Medulla oblongata (tissue), 1 donor: ENCODE data around the gene TNC.

Source experiments
- DNase-seq: peaks from one replicate; pipeline ENCODE4 v3.0.0-alpha.2; 2015; ENCODE audit errors: extremely low spot score

Gene TNC

DNA sequence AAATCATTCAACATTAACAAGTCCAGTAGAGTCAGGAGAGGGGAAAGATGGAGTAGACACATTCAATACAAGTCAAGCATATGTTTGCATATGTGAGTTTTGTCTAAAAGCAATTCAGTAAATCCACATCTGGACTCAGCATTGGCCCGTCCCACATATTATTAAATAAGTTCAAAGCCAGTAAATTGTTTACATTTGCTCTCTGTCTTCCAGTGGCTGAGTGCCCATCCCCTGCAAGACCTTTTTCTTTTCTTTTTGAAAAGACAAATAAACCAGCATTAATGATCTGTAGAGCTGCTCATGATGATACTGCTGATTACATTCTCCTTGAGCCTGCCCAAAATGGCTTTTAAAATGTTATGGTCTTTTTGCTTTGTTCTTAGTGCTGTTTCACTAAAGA, 71.1 kb downstream of the TNC start:
- no peak for DNase-seq

- no peak for DNase-seq
Measured at GRCh38 chr9:115046199-115046598, 71.8 kb downstream of the TNC start.

GRCh38 chr9:115043632-115044031, 74.3 kb downstream of the TNC start:
- DNase-seq: no peak

DNA sequence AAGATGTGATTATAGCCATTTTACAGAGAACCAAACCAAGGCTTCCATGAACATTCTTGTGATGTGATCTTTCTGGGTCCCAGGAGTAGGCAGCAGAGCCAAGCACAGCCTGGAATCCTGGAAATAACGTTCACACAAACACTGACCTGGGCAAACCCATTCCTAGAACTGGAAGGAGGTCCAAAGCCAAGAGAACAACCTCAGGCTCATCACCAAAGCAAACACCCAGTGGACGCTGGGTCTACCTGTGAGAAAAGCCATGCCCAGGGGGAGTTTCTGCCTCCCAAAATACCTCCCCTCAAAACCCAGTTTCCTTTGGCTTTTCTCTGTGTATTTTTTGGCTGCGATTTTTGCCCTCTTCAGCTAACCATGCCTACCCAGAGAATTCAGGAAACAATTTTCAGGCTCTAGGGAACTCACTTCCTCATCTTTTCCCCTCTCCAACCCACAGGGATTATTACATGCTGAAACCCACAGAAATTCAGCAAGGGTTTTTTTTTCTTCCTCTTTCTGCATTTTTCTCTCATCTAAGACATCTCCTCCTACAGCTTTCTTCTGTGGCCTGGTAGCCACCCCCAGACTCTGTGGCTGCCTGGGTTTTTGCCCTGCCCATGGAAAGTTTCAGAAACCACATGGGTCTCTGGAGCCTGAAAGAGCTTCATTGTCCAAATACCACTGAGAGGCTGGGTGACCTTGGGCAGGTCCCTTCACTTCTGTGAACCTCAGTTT, 75.0 kb downstream of the TNC start:
- peak; percentile 12 for DNase-seq

- peak; percentile 11 for DNase-seq
Measured at GRCh38 chr9:115039516-115040120, 78.3 kb downstream of the TNC start.

DNA sequence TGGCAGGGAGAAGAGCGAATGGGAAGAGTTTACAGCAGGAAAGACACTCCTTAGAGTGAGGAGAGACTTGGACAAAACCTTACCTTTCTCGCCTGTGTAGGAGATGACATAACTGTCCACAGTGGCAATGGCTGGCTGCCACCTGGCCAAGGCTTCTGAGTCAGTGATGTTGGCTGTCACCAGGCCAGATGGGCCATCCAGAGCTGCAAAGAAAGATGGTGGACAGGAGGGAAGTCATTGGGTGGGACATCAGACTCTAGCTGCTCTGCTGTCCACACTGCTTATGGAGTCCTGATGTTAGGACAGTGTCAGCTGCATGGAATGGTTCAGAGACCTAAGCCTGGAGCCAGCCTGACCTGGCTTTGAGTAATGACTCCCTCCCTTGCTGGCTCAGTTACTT, 79.8 kb downstream of the TNC start:
- no peak for DNase-seq

GRCh38 chr9:115036691-115037090, 81.3 kb downstream of the TNC start:
- DNase-seq: no peak

- peak; percentile 71 for DNase-seq
Measured at GRCh38 chr9:115035841-115036612, 81.9 kb downstream of the TNC start.

- DNase-seq: no peak
Measured at GRCh38 chr9:115034801-115035200, 83.2 kb downstream of the TNC start.

- no peak for DNase-seq
Measured at GRCh38 chr9:115033800-115034199, 84.2 kb downstream of the TNC start.

- no peak for DNase-seq
Measured at GRCh38 chr9:115032296-115032695, 85.7 kb downstream of the TNC start.

DNA sequence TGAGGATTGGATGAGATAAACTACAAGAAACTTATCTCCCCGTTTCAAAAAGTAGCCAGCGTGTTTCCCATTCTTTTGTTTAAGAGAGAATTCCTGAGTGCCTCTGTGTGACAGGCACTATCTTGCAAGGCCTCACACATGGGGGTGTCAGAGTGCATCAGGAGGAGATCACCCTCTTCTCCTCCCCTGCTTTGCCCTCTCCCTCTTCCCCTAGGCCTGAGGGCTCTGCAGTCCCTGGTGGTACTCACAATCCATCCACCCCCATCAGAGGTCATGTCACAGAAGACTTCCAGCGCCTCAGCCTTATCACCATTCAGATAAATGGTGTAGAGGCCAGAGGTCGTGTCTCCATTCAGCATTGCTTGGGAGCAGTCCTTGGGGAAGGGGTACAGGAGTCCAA, 88.0 kb downstream of the TNC start:
- DNase-seq: no peak

DNA sequence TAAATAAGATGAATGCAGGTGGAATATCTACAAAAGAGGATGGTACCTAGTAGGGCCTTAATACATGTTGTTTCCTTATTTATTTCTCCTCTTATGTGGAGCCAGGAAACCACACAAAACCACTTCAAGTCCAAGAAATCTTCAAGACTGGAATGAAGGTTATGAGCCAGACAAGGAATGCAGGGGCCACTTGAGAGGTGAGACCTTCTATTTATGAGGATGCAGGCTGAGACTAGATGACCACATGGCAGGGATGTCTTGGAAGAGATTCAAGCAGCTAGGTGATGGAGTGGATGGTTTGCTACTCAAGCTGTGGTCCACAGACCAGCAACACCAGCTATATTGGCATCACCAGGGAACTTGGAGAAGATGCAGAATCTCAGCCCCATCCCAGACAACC, 92.2 kb downstream of the TNC start:
- DNase-seq: no peak

- DNase-seq: no peak
Measured at GRCh38 chr9:115024925-115025535, 92.9 kb downstream of the TNC start.

DNA sequence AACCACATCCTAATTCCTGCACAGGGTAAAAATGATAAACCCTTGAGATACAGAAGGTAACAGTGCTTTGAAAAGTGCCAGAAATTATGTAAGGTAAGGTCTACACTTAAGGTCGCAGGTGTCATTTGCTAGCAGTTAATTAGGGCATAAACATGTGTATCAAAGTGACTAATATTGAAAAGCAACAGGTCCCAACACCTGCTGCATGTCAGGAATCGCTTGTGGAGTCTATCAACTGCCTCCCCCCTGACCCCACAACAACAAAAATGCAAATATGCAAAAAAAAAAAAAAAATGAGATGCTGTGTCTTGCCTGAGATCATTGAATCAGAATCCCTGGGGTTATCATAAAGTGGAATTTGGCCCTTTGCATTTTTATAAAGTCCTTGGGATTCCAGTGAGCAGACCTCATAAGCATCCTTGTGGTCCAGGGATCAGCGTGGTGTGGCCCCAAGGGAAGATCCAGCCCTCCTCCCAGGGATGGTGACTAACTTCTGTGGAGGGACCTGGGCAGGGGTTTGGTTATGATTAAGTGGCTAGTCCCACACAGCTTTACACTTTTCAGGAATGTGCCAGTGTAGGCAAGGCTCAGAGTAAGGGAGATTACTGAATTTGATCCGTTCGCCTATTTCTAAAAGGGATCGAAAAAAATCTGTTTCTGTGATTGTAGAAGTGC, 95.1 kb downstream of the TNC start:
- no peak for DNase-seq

GRCh38 chr9:115018547-115019435, 99.2 kb downstream of the TNC start:
- no peak for DNase-seq

GRCh38 chr9:115016344-115016743, 101.6 kb downstream of the TNC start:
- no peak for DNase-seq

DNA sequence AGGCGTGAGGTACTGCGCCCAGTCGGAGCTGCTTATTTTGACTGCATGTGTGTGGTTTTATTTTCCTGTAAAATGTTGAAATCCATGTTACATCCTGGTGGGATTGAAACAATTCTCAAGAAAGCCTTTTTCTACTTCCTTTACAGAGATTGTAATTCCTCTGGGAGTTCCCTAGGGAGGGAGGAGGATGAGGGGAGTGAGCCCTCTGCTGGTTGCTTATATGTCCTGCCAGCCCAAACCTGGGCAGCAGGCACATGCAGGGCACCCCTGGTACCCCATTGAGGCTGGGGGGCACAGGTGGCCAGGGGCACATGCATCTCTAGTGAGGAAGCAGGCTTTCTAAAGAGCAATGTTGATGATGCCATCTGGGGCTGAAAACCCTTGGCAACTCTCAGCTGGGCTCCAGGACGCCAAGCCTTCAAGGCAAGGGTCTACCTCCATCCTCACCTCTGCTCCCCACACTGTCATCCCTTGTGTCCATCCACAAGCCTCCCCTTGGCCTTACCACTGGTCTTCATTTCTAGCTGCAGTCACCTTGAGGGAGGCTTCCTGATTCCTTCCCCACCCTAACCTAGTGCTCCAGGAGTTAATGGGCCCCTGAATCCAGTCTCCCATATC, 102.8 kb downstream of the TNC start:
- peak; percentile 28 for DNase-seq

DNA sequence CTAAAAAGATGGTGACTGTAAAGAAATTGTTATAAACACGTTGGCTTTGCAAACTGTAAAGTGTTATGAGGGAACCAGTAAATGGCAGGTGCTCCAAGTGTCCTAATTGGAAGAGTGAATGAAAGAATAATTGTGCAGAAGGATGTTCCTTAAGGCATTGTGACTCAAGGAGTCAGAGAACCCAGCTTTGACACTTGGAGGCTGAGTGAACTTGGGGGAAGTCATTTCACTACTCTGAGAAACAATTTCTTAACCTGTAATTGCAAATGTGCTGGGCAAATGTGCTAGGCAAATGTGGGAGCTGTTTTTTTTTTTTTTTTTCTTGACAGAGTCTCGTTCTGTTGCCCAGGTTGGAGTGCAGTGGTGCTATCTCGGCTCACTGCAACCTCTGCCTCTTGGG, 103.5 kb downstream of the TNC start:
- no peak for DNase-seq

DNA sequence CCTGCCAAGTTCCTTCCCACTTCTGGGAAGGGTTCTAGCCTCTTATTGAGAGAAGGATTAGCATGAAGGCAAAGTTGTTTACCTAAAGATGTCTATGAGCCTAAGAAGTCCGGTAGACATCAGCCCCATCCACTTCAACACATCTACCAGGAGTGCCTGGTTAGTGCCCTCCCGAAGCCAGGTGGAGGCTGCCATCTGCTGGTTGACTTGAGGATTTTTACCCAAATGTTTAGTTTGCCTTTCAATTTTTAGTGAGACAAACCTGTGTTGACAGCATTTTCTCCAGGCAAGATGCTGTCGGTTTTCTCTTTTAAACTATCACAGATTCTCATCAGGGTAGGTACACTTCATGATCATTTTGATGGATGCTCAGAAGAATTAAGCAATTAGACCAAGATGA, 104.0 kb downstream of the TNC start:
- DNase-seq: peak; percentile 88
